ENCODE results near the gene LPO.

The LPO gene

GRCh38 chr17:58229881-58230280, 8.5 kb upstream of the LPO start:
- DNase-seq = no peak

DNA sequence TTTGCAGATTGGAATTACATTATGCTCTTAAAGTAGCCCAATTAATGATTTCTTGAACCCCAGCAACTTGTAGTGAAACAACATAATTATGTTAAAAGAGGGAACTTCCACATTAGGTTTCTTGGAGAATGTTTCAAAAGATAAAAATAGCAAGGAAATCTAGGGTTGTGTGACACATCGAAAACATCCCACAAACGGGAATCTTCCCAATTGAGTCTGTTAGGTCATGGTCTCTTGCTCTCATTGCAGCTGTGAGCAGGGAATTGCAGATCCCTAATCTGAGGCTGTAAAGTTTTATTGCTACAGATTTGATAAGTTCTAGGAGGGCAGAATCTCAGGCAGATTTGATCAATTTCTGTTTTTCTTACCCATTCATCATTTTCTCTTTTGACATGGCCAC, 6.7 kb upstream of the LPO start:
- no peak for DNase-seq

- DNase-seq = no peak
Measured at GRCh38 chr17:58232707-58233156, 5.7 kb upstream of the LPO start.

- no peak for DNase-seq
Measured at GRCh38 chr17:58233543-58233942, 4.8 kb upstream of the LPO start.

- no peak for DNase-seq
Measured at GRCh38 chr17:58234512-58234911, 3.9 kb upstream of the LPO start.

- DNase-seq = no peak
Measured at GRCh38 chr17:58235821-58236220, 2.6 kb upstream of the LPO start.

- no peak for DNase-seq
Measured at GRCh38 chr17:58236394-58236793, 2.0 kb upstream of the LPO start.

DNA sequence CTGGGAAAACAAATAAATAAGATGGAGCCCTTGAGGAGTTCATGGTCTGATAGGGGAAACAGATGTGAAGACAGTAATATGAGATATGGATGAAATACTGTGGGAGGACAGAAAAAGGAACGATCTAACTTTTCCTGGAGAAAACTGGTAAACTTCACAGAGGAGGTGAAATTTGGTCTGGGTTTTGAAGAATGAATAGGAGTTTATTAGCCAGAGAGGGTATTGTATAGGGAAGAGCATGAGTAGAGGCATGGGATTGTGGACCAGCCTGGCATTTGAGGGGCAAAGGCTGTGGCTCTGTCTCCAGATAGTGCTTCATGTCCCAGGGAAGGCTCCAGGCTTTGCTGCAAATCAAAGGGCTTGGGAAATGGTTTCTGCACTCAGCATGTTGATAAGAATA, 1.6 kb downstream of the LPO start:
- DNase-seq = no peak

- DNase-seq = no peak
Measured at GRCh38 chr17:58242171-58242784, 3.9 kb downstream of the LPO start.

DNA sequence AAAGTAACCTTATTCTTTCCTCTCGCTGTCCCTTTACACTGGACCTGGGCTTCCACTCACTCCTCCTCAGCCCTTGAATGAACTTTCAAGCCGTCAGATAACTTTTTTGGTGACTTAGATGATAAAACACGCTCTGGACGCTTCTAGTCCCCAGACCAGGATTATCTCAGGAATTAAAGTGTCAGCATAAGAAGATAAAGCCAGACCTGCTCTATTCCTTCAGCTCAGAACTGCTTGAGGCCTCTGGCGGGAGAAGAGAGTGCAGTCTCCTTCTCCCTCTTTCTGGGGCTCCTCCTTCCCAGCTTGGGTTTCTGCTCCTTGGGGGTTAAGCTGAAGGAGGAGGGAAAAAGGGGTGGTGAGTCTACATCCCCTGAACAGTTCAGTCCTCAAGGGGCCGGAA, 6.6 kb downstream of the LPO start:
- DNase-seq = no peak

DNA sequence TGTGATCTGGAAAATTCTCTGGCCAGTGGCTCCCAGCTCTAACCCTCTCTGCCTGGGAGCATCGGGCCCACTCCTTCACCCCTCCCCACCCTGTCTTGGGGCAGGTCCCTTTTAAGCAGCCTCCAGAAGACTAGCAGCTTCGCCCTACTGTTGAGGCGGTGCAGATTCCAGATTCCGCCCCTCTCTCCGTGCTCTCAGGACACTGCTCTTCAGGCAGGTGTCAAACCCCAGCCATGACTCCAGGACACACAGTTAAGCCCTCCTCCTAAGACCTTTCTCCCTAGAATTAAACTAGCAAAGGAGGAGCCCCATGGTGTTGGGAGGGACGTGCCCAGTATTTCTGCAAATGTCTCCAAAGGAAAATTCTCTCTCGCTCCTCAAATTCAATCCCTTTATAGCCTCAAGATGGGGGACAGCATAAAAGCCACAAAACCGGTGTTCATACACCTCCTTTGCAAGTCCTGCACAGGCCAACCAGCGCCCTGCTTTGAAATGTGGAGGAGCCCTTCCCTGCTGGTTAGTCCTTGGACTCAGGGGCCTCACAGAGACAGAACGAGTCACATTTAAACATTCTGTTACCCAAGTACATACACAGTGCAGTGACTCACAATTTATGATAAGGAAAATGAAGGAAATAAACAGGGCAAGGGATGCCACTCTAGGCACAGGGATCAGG, 7.2 kb downstream of the LPO start:
- no peak for DNase-seq

- no peak for DNase-seq
Measured at GRCh38 chr17:58246104-58246740, 7.8 kb downstream of the LPO start.

- no peak for DNase-seq
Measured at GRCh38 chr17:58246781-58247180, 8.4 kb downstream of the LPO start.

- DNase-seq = no peak
Measured at GRCh38 chr17:58247511-58248363, 9.4 kb downstream of the LPO start.

GRCh38 chr17:58248955-58249269, 10.5 kb downstream of the LPO start:
- no peak for DNase-seq

GRCh38 chr17:58249270-58250133, 11.1 kb downstream of the LPO start:
- no peak for DNase-seq

- DNase-seq = no peak
Measured at GRCh38 chr17:58250344-58251011, 12.1 kb downstream of the LPO start.

DNA sequence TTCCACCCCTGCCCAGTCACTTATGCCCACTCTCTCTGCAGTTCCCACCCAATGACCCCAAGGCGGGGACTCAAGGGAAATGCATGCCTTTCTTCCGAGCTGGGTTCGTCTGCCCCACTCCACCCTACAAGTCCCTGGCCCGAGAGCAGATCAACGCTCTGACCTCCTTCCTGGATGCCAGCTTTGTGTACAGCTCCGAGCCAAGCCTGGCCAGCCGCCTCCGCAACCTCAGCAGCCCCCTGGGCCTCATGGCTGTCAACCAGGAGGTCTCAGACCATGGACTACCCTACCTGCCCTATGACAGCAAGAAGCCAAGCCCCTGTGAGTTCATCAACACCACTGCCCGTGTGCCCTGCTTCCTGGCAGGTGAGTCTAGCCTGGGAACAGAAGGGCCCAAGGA, 13.8 kb downstream of the LPO start:
- no peak for DNase-seq

DNA sequence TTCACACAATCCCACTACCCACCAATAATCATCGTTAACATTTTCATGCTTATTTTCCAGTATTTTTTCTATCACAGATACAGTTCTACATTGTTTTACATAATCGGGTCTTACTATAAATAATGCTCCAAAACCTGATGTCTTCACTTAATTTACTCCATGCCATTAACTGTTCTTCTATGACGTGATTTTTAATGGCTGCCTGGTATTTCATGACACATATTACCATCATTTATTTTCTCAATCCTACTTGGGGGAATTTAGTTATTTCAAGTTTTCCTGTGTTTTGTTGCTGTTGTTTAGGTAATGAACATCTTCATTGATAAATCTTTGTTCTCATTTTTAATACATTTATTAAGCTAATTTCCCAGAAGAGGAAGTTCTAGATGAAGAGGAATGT, 14.7 kb downstream of the LPO start:
- DNase-seq = no peak

GRCh38 chr17:58254803-58255202, 16.4 kb downstream of the LPO start:
- no peak for DNase-seq

DNA sequence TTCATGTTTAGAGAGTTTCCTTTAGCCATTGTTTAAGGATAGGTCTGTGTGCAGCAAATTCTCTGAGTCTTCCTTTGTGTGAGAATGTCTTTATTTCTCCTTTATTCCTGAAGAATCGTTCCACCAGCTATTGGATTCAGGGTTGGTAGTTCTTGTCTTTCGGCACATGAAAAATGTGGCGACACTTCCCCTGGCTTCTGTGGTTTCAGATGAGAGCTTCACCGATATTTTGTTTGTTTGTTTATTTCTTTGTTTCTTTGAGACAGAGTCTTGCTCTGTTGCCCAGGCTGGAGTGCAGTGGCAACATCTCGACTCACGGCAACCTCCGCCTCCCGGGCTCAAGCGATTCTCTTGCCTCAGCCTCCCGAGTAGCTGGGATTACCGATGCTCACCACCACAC, 23.8 kb downstream of the LPO start:
- DNase-seq = no peak

GRCh38 chr17:58263773-58264172, 25.4 kb downstream of the LPO start:
- no peak for DNase-seq
